Measurements from ENCODE around the gene SEPTIN2. TPM values are rescaled to one million over a fixed set of nuclear protein-coding genes. Genes with fewer than 3 reads are reported as not detected.
"Not testable (repeated sequence)": the region's sequence is repeated elsewhere in the genome, so short reads cannot be mapped to it uniquely, and the experiment has no call there.

Gene SEPTIN2
- total and polyA plus RNA-seq, 10 of the 15 experiments (the other 5 are each of a cell fraction or from before 2014, with no cell fraction given): 169 to 474 (median 269) TPM

- TF ChIP-seq BCL3 (IDR thresholded peaks at IDR 0.05; ENCODE audit: borderline replicate concordance, insufficient read depth, low read depth, low read length, poor library complexity, severe bottlenecking) (no peak), MTA2 (IDR thresholded peaks at IDR 0.05; ENCODE audit: low read depth) (no peak), RUNX3 (IDR thresholded peaks at IDR 0.05; ENCODE audit: low read length) (no peak), ZNF687 (IDR thresholded peaks at IDR 0.05) (no peak), ZBTB33 (IDR thresholded peaks at IDR 0.05) (no peak), JUNB (IDR thresholded peaks at IDR 0.05) (no peak)
Observed at GRCh38 chr2:241373446-241373845, 57.7 kb downstream of the SEPTIN2 start (continued).

- in situ Hi-C loops (cut with MboI); H4K20me1 ChIP-seq (ENCODE audit: control insufficient read depth, insufficient read depth); H3K4me3 ChIP-seq; FAIRE-seq; H3K36me3 ChIP-seq (ENCODE audit: control insufficient read depth in 2 of 2, insufficient read depth in 2 of 2, low read length in 1 of 2); BruUV-seq (replicated peaks); DNase-seq (ENCODE audit: low read depth, low spot score); H3K9me3 ChIP-seq (replicated peaks; ENCODE audit: control insufficient read depth, insufficient read depth, low read length); H2AFZ ChIP-seq (ENCODE audit: control insufficient read depth, low read depth, low read length); H3K27me3 ChIP-seq (replicated peaks in 1 of 2; ENCODE audit: control insufficient read depth in 2 of 2, insufficient read depth in 2 of 2, low read length in 1 of 2): not testable (repeated sequence)
- Histone ChIP-seq H3K27ac (ENCODE audit: control insufficient read depth, insufficient read depth) (peak overlapping the region; percentile 70), H3K4me2 (ENCODE audit: control insufficient read depth, insufficient read depth) (peak overlapping the region; percentile 74), H3K79me2 (ENCODE audit: control insufficient read depth, insufficient read depth, low read length) (peaks cover 53% of the 10 kb centered on the region), H3K4me1 (ENCODE audit: control insufficient read depth, insufficient read depth, low read length) (peaks cover 46% of the 10 kb centered on the region), H3K9ac (ENCODE audit: control insufficient read depth, insufficient read depth, low read length) (0 out of 2 replicates have a peak overlapping the region, but pooled peaks have one; percentile 19)
- intact Hi-C loops (cut with micrococcal nuclease; ENCODE audit: unreplicated experiment): loop anchor here (1.0 kb wide), 1 partner anchor 16 kb away; no protein-coding TSS in a partner anchor
- WGBS (ENCODE audit: insufficient coverage, insufficient replicate concordance, low lambda C conversion rate, missing lambda C conversion rate): 38% methylated on average over 6 of the region's 6 CpGs
- ChIA-PET POLR2A (interaction anchor here (0.7 to 5.9 kb wide), 7 partner anchors 10 to 355 kb away, joined by 3 to 58 read pairs (median 9); partner anchors contain the start of gene HDLBP), SMC1A (ENCODE audit: uncharacterized antibody, unreplicated experiment) (interaction anchor here (0.6 to 10.6 kb wide), 8 partner anchors 10 to 142 kb away, joined by 3 to 239 read pairs (median 4); no protein-coding TSS in a partner anchor), CTCF (interaction anchor here (1.5 to 7.1 kb wide), 4 partner anchors 11 to 60 kb away, joined by 4 to 57 read pairs (median 26); no protein-coding TSS in a partner anchor), RAD21 (ENCODE audit: unreplicated experiment) (interaction anchor here (1.2 to 7.2 kb wide), 6 partner anchors 12 to 505 kb away, joined by 3 to 98 read pairs (median 12); partner anchors contain the start of genes HDLBP and SEPTIN2)
- peak; percentile 58 for ATAC-seq
Observed at GRCh38 chr2:241373906-241374305, 58.2 kb downstream of the SEPTIN2 start.

Measured in GM12878 (cell line).